Measurements from ENCODE around the gene PEG3.
A peak's percentile ranks its signal among the peaks of the same experiment; 100 is the strongest.

Gene PEG3

GRCh38 chr19:56837492-56838023 is 3.0 kb downstream of the PEG3 start:
- H3K4me1 ChIP-seq = no peaks in the 10 kb centered on the region
- peak; percentile 34 for DNase-seq
- H3K27me3 ChIP-seq = no peaks in the 10 kb centered on the region
- H3K36me3 ChIP-seq = no peaks in the 10 kb centered on the region
- TF ChIP-seq, protein P1, sequence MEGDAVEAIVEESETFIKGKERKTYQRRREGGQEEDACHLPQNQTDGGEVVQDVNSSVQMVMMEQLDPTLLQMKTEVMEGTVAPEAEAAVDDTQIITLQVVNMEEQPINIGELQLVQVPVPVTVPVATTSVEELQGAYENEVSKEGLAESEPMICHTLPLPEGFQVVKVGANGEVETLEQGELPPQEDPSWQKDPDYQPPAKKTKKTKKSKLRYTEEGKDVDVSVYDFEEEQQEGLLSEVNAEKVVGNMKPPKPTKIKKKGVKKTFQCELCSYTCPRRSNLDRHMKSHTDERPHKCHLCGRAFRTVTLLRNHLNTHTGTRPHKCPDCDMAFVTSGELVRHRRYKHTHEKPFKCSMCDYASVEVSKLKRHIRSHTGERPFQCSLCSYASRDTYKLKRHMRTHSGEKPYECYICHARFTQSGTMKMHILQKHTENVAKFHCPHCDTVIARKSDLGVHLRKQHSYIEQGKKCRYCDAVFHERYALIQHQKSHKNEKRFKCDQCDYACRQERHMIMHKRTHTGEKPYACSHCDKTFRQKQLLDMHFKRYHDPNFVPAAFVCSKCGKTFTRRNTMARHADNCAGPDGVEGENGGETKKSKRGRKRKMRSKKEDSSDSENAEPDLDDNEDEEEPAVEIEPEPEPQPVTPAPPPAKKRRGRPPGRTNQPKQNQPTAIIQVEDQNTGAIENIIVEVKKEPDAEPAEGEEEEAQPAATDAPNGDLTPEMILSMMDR (IDR thresholded peaks at IDR 0.05; ENCODE audit: low read depth, low read length) = peak; percentile 36
- H3K9me3 ChIP-seq = peaks cover 11% of the 10 kb centered on the region
- peak overlapping the region; percentile 48; the same call in 1 of the 2 replicates for H3K4me3 ChIP-seq (ENCODE audit: low read depth, low read length)

- TF ChIP-seq, protein P1 (IDR thresholded peaks at IDR 0.05; ENCODE audit: low read depth, low read length) = no peak
- Histone ChIP-seq H3K4me3 (ENCODE audit: low read depth, low read length) (no peak overlapping the region), H3K4me1 (no peaks in the 10 kb centered on the region), H3K9me3 (peaks cover 11% of the 10 kb centered on the region), H3K36me3 (no peaks in the 10 kb centered on the region), H3K27me3 (no peaks in the 10 kb centered on the region)
- no peak for DNase-seq
Measured at GRCh38 chr19:56837004-56837403, 3.5 kb downstream of the PEG3 start.

DNA sequence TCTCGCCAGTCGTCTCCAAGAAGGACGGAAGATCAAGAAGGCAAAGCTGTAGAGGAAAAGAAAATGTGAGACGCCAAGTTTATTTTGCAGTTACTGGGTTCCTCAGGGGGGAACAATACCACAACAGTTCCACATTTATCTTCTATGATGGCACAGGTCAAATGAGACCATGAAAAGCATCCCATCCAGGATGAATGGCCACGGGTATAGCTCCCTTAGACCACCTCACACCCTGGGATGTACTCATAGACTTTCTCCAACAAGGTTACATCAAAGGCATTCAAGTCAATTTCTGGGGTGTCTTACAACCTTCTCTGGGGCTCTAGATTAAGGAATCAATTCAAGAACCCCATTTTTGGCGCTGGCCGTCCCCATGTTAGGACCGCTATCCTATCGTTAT is 4.5 kb downstream of the PEG3 start:
- Histone ChIP-seq H3K4me1 (no peaks in the 10 kb centered on the region), H3K9me3 (peaks cover 11% of the 10 kb centered on the region), H3K36me3 (no peaks in the 10 kb centered on the region), H3K4me3 (ENCODE audit: low read depth, low read length) (no peak overlapping the region), H3K27me3 (no peaks in the 10 kb centered on the region)
- DNase-seq = no peak
- TF ChIP-seq, protein P1 (IDR thresholded peaks at IDR 0.05; ENCODE audit: low read depth, low read length) = no peak

GRCh38 chr19:56835401-56835800 is 5.1 kb downstream of the PEG3 start:
- H3K9me3 ChIP-seq = peaks cover 10% of the 10 kb centered on the region
- H3K4me3 ChIP-seq (ENCODE audit: low read depth, low read length) = no peak overlapping the region
- DNase-seq = no peak
- no peaks in the 10 kb centered on the region for H3K4me1 ChIP-seq
- H3K27me3 ChIP-seq = no peaks in the 10 kb centered on the region
- no peaks in the 10 kb centered on the region for H3K36me3 ChIP-seq
- TF ChIP-seq, protein P1 (IDR thresholded peaks at IDR 0.05; ENCODE audit: low read depth, low read length) = no peak

DNA sequence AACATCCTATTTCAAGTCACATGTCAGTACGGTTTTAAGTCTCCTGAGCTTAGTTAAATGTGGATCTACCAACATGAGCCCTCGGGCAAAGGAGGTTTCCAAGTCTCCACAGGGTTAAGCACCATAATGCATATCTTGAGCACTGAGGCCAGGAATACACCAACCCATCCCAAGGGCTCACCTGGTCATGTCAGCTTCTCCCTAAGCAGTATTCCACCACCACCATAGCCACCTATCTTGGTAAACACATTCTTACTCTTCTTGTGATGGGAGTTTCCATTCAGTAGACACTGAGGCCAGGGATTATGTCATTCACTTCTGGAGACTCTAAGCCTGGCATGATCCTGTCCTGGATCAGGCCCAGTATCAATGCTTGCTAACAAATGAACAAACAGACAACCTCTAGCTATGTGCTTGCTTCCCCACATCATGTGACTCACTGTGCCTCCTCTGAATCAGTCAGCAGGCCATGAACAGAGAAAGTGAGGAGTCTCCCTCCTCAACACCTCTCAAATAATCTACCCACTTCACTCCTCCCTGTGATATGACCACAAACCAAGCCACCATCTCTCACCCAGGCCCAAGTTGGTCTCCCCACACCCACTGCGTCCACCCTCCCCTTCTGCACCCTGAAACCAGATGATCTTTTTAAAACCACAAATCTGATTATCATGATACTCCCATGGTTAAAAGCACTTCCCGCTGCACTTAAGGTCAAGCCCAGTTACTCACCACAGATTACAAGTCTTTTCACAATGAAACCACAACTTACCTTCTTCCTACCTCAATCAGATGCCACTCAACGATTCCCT is 5.8 kb downstream of the PEG3 start:
- DNase-seq = no peak
- Histone ChIP-seq H3K27me3 (no peaks in the 10 kb centered on the region), H3K9me3 (peaks cover 4% of the 10 kb centered on the region; the same call in 1 of the 2 replicates), H3K4me3 (ENCODE audit: low read depth, low read length) (no peak overlapping the region), H3K4me1 (no peaks in the 10 kb centered on the region), H3K36me3 (no peaks in the 10 kb centered on the region)
- TF ChIP-seq, protein P1 (IDR thresholded peaks at IDR 0.05; ENCODE audit: low read depth, low read length) = no peak

GRCh38 chr19:56832352-56832928 is 8.1 kb downstream of the PEG3 start:
- DNase-seq = no peak
- Histone ChIP-seq H3K36me3 (no peaks in the 10 kb centered on the region), H3K4me1 (no peaks in the 10 kb centered on the region), H3K4me3 (ENCODE audit: low read depth, low read length) (no peak overlapping the region), H3K9me3 (no peaks in the 10 kb centered on the region), H3K27me3 (no peaks in the 10 kb centered on the region)
- TF ChIP-seq, protein P1 (IDR thresholded peaks at IDR 0.05; ENCODE audit: low read depth, low read length) = no peak
